Hematopoietic multipotent progenitor cell treated with erythropoietin and hydrocortisone succinate and interleukin-3 and kit ligand, for 15 days (in vitro differentiated cells): ENCODE results near the gene TNK2.
"Not testable (repeated sequence)": the region's sequence is repeated elsewhere in the genome, so short reads cannot be mapped to it uniquely, and the experiment has no call there.

ENCODE experiments used
- DNase-seq: peaks from one replicate; pipeline ENCODE4 v3.0.0-alpha.2; 2015; ENCODE audit warnings: low spot score

Gene TNK2

DNA sequence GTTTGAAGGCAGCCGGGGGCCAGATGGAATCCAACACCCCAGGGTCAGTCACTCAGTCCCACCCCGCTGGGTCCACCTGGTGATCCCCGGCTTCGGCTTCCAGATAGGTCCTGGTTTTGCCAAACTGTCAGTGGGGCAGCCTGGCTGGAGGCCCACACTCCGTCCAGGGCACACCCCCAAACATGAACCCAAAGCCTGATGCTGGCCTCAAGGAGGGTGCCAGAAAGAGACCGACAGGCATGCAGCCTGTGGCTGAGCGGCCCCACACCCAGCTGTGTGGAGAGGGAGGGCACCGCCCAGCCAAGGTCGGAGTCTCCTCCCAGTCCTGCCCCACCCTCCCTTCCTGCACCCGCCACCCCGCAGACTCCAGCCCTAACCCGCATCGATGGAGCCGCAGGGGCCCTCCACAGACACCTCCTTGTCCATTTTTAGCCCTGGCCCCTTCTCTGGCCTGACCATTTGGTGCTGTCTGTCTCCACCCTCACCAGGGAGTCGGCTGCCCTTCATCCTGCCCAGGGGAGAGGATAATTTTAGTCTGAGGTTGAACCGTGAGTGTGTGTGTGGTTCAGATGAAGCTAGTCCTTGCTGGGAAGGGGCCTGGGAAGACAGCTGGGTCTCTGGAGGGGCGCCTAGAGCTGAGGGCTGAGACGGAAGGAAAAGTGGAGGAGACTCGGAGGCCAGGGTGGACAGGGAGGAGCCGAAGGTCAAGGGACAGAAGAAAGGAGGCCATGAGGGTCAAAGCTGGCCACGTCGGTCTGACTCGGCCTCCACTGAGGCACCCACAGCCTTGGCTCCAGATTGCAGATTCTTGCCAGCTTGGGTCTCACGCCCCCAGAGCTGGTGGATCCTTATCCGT is 23.1 kb downstream of the TNK2 start:
- peak; percentile 64 for DNase-seq

DNA sequence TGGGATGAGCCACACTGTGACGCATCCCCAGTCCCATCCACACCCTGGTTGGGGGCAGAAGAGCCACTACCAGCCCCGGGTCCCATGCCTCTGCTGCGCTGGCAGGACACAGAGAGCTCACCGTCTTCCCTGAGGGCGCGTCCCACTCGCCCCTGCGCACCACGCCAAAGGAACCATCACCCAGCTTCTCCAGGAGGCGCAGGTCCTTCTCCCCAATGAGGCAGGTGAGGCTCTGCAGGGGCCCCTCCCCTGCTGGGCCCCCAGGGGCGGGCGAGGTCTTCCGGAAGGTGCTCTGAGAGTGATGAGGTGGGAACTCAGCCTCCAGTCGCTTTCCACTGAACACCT is 23.7 kb downstream of the TNK2 start:
- DNase-seq: no peak

DNA sequence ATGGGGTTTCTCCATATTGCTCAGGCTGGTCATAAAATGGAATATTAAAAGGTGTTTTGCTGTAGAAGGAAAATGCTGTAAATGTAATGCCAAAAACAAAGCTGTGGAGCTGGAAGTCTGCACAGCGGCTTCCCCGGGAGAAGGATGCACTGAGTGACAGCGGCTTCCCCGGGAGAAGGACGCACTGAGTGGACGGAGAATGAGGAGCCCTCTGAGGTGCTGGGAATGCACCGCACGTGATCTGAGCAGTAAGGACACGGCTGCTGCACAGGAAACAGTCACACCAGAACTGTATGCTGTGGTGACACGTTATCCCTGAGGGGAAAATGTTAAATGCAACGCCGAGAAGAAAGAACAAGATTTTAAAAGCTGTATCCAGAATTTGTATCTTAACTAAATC is 24.6 kb downstream of the TNK2 start:
- no peak for DNase-seq

DNA sequence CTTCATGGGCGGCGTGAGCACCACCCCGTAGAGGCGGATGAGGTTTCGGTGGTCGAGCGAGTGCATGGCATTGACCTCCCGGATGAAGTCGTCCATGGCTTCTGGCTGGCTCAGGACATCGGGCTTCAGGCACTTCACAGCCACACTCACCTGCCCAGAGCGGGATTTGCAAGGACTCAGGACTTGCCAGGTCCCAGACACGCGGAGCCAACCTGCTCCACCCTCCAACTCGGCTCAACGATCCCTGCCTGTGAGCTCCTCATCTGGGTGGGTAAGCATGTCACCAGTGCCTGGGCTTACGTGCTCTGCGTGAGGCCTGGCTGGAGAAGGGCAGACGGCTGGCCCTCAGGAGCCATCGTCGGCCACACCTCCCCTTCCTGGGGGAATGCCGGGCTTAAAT is 25.2 kb downstream of the TNK2 start:
- DNase-seq: no peak

DNA sequence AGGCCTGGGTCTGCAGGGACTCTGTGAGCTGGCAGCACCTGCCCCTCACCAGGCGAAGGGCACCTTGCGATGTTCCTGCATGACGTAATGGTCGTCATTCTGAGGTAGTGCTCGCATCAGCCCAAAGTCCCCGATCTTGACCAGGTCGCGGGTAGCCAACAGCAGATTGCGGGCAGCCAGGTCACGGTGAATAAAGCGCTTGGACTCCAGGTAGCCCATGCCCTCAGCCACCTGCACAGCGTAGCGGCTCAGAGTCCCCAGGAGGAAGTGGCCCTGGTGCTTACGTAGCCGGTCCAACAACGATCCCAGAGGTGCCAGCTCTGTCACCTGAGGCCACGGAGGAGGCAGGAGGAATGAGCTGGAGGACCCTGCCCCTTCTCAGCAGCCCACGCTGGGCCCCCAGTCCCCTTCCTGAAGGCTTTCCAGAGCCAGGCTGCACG is 26.3 kb downstream of the TNK2 start:
- DNase-seq: no peak

DNA sequence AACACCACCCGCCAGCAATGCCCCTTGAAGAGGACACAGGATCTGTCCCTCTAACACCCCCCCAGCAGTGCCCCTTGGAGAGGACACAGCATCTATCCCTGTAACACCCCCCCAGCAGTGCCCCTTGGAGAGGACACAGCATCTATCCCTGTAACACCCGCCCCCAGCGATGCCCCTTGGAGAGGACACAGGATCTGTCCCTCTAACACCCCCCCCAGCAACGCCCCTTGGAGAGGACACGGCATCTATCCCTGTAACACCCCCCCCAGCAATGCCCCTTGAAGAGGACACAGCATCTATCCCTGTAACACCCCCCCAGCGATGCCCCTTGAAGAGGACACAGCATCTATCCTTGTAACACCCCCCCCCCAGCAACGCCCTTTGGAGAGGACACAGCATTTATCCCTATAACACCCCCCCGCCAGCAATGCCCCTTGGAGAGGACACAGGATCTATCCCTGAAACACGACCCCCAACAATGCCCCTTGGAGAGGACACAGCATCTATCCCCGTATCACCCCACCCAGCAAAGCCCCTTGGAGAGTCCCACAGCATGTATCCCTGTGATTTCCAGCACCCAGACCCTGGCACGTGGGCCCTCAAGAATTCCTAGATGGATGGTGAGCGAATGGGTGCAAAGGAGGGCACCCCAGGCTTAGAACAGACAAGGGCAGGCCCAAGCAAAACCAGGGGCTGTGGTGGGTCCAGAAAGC is 26.9 kb downstream of the TNK2 start:
- no peak for DNase-seq

DNA sequence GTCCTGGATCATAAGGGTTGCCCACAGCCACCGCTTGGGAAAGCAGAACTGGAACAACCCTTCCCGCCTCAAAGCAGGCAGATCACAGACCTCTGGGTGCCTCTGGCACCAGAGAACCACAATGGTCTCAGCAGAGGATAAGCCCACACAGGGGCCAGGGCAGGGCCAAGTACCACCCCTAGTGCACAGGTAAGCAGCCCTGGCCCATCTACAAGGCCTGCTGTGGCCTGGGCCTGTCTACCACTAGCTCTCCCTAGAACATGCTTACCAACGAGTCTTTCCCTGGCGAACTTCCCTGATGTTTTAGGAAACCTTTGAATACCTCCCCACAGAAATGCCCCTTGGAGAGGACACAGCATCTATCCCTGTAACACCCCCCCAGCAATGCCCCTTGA is 28.3 kb downstream of the TNK2 start:
- no peak for DNase-seq

DNA sequence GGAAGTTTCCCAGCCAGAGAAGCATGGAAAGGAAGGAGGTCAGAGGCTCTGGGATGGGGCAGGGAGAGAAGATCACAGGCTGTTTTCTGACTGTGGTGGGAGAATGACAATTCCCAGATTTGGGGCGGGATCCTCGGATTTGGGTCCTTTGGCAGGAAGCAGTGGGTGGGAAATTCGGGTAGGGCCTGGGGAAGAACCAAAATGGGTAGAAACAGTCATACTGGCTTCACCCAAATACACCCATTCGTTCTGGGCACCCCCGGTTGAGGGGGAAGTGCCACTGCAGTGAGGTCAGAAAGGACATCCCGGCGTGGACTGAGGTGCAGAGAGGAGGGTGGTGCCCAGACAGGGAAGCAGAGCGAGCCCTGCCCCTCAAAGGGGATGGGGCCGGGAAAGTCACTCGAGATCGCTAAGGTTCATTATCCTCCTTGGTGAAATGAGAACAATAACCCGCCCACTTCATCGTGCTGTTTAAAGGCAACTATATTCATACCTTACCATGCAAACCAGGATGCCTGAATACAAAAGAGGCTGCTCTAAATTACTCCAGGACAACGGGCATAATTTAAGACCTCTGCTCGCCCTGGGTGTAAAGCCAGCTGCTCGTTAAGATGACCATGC is 28.8 kb downstream of the TNK2 start:
- no peak for DNase-seq

DNA sequence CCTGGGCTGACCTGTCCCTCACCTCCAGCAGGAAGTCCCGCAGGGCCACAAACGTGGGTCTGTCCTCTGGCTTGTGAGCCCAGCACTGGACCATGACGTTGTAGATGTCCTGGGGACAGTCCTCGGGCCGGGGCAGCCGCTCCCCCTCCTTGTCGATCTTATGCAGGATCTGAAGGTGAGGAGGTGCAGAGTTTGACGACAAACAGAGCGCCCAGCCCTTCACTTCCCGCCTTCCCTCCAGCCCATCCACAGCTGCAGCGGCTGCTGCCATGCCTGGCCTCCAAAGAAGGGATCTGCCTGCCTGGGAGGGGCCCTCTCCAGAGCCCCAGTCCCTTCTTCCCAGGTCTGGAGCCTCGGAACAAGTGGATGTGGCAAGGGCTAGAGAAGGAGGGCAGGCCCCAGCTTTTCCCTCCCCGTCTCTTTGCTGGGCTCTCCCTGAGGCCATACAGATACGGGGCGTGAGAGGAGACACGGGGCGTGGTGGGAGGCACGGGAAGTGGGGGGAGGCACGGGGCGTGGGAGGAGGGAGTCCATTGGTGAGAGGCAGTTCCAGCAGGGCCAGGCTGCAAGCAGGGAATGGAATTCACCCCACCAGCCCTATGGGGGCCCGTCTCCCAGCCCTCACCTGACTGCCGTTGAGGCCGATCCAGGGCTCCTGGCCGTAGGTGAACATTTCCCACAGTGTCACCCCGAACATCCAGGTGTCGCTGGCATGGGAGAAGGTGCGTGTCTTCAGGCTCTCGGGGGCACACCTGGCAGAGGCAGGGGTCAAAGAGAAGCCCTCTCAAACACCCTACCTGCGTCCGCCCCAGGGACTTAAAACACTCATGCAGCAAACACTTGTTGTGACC is 29.7 kb downstream of the TNK2 start:
- no peak for DNase-seq

DNA sequence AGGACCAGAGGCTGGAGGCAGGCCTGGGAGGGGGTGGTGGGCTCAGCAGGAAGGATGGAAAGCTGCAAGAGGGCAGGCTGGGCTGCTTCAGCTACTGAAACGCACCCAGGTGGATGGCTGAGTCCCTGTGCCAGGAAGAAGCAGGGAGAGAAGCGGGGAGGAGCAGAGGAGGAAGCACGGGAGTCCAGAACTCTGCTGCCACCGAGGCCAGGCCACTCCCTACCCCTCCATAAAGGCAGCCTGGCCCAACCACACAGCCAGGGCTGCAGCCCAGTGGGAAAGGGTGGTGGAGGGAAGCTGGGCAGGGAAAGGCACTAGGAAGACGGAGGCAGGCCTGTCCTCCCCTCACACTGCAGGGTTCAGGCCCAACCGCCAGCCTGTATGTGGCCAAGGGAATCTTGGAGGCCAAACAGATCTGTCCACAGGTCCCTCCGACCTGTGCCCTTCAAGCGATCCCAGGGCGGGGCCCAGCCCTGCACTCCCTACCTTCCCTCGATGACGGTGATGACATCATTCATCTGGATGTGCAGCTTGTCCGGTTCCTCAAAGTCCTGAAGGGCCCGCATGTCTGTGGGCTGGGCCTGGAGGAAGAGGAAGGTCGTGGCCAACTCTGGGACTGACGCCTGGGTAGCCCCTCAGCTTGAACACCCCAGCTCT is 30.5 kb downstream of the TNK2 start:
- no peak for DNase-seq

DNA sequence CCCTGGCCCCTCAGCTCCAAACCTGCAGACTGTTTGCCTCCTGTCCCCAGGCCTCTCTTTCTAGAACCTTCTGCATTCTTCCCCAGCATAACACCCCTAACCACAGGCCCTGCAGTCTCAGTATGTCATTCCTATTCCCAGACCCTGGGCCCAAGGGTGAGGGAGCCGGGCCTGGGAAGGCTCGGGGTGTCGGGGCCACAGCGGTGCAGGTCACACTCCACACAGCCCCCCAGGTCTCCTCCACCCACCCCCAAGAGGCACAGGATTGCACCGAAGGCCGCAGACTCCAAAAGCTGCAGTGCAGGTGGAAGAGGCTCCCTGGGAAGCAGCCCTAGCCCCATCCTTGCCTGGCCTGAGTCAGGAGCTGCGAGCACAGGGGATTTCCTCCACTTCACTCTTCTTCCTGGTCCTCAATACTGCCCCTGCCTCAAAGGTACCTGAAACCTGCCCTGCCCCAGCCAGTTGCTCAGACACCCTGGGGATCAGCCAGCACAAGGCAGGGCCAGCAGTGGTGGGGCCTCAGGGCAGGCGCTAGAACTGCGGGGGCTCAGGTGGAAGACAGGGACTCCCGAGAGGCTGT is 31.1 kb downstream of the TNK2 start:
- no peak for DNase-seq

DNA sequence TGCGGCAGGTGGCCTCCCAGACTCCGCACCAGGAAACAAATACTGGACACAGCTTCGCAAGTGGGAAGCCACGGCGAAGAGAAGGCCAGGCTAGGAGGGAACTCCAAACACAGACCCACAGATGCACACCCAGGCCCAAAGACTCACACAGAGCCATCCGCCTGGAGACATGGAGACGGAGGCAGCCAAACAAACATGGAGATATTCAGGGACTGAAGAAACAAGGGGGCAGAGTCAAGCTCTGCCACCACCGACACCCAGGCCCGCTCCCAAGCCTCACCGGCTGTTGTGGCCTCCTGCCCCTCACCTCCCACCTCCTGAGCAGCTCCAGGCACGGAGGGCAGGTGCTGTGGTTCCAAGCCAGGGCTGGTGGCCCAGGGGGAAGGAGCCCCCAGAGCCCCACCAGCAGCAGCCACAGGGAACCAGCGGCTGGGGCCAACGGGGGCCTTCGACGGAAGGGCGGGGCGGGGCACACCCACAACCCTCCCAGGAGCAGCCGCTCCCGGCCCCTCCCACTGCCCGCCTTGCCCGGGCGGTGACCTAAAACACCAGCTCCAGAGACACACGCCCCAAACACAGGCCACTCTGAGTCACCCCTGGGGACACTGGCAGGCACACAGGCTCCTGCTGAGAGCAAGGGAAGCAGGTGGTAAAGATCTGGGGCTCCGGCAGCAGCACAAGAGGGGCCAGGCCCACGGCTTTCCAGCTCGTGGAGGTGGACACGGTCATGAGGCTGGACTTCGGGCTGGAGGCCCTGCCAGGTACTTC is 31.9 kb downstream of the TNK2 start:
- DNase-seq: peak; percentile 95

DNA sequence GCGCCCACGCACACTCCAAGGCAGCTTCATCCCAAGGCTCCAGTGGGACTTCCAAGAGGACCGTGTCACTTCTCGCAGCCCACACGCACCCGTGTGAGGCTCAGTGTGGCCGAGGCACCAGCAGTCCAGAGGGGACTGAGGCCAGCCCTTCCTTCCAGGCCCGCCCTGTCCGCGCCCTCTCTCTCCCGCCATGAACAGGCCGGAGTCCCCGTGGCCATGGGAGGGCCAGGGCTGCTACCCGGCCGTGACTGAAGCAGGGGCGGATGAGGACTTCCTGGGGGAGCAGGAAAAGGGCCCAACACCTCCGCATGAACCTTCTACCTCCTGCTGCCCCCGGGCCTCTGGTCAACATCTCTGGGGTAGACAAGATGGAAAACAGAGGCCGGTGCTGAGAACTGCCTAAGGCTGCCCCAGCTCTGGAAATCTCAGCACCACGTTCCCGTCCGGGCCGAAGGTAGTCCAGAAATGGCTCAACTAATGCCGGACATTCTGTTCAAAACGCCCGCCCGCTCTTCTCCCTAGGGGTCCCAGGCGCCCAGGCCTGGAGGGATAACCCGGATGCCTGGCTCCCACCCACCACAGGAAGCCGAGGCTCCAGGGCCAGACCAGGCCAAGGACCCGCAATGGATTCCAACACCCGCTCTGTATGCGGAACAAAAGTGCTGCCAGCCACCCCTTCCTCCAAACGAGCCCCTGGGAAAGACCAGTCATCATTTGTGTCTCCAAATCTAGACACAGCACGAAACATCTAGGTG is 32.7 kb downstream of the TNK2 start:
- no peak for DNase-seq

DNA sequence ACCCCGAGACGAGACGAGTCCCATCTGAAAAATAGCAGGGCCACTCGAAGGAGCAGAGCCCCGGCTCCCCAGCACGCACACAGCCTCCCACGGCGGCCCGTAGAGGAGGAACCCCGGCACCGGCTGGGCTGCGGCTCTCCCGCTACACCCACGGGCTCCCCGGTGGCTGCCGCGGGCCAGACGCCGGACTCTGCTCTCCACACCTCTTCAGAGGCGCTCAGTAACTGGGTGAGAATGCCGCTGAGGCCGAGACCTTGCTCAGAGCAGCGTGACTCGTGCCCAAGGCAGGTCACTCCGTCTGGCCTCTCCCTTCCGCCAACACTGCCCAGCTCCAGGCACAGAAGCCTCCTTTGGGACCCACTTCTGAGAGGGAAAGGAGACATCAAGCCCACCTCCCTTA is 34.4 kb downstream of the TNK2 start:
- no peak for DNase-seq

DNA sequence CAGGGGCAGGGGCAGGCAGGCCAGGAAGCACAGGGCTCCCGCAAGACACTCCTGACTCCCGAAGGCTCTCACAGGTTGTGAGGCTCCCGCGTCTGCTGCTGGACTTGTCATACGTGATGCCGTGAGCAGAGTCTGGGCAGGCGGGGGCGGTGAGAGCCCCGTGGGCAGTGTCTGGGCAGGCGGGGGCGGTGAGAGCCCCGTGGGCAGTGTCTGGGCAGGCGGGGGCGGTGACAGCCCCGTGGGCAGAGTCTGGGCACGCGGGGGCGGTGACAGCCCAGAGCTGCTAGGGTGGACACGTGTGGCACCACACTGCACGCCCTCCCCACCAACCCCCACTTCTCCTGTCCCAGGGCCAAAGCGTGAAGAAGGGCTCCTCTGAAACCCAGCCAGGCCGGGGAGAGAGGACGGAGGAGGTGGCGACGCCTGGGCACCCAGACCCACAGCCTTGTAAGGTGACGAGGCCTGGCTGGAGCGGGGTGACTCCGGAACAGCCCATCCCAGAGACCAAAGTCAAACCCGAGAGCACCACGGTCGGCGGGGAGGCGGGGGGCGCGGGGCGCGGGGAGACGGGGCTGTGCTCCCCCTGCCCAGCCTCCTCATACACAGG is 35.0 kb downstream of the TNK2 start:
- DNase-seq: no peak

DNA sequence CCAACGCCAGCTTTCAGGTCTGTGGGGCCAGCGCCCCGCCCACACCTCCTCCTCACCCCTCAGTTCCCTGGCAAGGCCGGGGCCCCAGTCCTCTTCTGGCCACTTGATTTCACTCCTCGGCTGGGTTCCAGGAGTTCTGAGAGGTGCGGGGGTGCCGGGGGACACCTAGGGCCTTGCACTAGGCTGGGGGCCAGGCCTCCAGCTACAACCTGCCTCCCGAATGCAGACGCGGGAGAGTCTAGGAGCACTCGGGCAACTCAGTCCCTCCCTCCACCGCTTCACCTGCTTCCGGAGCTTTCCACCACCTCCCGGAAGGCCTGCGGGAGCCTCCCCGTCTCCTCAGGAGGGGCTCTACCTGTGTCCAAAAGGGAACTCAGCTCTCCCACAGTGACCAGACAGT is 35.6 kb downstream of the TNK2 start:
- DNase-seq: no peak

DNA sequence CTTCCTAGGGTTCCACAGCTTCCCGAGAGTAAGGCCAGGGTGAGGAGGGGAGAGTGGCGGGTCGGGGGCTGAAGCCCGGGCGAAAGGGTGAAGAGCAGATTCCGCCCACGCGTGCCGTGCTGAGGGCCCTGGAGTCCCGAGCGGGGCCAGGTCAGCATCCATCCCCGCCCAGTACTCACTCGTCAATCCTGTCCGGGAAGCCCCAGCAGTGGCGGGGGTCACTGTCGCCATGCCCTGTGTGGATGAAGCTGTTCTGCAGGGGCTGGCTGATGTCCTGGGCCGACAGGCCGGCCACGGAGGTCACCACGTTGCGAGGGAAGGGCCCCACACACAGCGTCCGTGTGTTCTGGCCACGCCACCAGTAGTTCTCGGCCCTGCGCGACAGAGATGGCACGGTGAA is 36.3 kb downstream of the TNK2 start:
- no peak for DNase-seq

DNA sequence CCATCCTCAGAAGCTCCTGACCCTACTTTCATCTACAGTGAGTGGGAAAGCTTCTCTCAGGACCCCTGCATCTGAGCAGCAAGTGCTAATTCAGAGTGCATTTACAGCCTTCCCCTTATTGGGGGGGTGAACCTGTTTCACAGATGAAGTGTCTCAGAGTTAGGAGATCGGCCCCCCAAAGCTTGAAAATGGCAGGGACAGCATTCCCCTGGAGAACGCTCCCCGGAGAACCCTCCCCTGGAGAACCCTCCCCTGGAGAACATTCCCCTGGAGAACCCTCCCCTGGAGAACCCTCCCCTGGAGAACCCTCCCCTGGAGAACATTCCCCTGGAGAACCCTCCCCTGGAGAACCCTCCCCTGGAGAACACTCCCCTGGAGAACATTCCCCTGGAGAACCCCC is 36.7 kb downstream of the TNK2 start:
- DNase-seq: not testable (repeated sequence)

DNA sequence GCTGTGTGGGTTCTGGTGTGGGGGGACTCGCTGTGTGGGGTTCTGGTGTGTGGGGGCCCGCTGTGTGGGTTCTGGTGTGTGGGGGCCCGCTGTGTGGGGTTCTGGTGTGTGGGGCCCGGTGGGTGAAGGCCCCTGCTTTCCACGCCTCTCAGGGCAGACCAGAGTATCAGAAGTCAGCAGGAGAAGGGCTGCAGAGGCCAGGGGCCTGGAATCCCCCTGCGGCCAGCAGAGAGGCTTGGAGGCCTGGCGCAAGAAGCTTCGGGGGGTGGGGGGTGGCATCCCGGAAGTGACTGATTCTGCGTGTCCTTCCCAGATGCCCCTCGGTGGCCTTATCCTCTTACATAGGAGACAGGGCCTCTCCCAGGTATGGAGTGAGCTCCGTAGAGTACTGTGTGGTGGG is 37.4 kb downstream of the TNK2 start:
- no peak for DNase-seq
